DND-41 (cell line): ENCODE results near the gene ME3.

ENCODE experiments used
- CTCF ChIP-seq: IDR thresholded peaks from 2 replicates; pipeline ENCODE4 v1.5.1; 2012; ENCODE audit warnings: borderline replicate concordance, low read length, moderate library complexity, mild to moderate bottlenecking; ENCODE audit not compliant: poor library complexity, severe bottlenecking; ENCODE audit errors: extremely low read depth
- EZH2 ChIP-seq: IDR thresholded peaks from 3 replicates; pipeline ENCODE4 v1.6.1; 2012; ENCODE audit warnings: borderline replicate concordance, low read depth, mild to moderate bottlenecking, moderate library complexity, low read length, inconsistent platforms; ENCODE audit not compliant: severe bottlenecking

DNA sequence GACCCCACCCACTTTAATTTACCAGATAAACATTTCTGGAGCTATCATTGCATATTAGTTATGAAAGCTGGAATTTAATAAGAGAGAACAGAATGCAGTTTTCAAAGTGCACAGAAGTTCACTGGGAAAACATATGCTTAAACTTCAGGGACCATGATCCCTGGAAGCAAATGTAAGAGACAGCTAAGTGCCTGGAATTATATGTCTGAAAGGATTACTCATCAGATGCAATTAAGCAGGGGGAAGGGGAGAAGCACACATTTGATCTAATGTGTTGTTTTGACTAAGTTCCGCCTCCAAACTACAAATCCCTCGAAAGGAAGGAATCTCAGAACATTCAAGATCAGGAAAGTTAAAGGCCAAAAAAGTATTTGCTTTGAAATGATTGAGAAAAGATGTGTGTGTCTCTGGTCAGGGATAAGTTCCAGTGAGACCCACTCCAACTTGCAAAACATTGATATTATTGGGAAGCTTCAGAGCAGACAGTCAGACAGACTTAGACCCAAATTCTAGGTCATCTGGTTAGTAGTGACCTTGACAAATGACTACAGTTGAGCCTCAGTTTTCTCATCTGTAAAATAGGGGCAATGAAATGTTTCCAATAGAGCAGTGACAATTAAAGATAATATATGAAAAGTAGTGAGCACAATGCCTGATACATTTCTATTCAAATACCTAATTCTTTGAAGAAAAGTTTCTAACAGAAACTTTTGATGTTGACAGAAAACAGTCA is 147.6 kb downstream of the ME3 start:
- TF ChIP-seq CTCF (no peak), EZH2 (no peak)
